Measurements from ENCODE around the gene ARHGAP12.

The ARHGAP12 gene

DNA sequence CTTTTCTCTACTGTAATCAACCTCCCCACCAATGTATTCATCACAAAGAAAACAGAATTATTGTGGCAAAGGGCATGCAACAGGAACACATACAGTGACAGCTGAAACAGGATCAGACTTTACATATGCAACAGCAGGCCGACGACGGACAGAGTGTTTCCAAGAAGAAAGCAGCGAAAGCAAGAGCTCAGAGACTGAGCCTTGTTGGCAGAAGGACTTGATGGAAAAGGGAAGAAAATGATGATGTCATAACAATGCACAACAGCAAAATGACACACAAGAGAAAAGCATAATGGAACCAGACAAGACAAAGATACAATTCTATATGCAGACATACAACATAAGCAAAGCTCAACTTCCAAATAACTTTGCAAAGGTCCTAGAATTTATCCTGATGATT, 106.5 kb downstream of the ARHGAP12 start:
- DNase-seq (ENCODE audit: low spot score) = no peak

DNA sequence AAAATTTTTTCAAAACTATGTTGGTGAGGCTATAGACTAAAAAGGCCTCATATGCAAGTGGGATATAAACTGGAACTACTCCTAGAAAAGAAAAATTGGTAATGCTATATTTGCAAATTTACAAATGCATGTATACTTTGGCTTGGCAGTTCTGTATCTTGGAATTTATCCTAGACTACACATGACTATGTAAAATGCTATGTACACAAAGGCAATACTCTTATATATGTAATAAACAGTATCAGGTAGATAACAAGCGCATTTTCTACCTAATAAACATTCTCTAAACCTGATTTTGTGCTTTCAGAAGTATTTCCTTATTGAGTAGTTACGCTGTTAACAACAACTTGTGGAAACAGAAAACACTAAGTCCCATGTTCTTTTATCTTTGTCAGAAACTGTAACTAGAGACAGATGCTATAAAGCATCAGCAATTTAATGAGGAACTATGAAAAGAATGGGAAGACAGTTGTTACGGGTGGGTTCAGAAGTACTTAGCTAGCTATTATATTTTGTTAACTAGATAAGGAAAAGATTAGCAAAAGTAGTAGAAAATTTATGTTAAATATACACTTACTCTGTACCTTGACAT, 107.8 kb downstream of the ARHGAP12 start:
- no peak for DNase-seq (ENCODE audit: low spot score)

DNA sequence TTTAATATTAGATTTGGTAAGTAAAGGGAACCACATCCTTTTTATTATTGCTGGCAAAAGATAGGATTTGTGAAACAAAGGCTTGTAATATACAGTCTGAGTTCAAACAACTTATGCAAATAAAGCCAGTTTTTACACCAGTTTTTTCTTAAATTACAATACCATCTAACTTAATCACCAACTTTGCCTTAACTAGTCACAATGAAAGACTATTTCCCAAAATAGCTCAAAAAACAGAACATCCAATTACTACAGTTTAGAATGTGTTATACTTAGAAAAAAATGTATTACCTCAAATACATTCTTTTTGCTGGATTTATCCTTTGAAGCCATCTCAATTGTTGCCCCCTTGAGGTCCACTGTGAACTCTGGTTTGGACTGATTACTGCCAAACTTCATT, 108.5 kb downstream of the ARHGAP12 start:
- DNase-seq (ENCODE audit: low spot score) = no peak

DNA sequence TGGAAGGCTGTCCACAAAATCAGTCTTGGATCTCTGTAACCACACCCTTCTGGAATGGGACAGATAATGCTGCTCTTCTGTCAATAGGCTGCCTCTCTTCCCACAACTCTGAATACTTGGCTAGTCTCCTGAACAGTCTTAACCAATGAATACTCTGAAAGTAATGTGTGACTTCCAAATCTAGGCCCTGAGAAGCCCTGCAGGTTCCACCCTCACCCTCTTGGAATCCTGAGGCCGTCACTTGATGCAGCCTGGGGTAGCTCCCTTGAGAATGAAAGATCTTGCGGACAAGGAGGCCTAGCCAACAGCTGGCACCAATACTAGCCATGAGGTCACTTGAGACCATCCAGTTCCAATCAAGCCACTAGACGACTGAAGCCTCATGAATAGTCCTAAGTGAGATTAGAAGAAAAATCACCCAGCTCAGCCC, 109.2 kb downstream of the ARHGAP12 start:
- peak; percentile 85 for DNase-seq (ENCODE audit: low spot score)

DNA sequence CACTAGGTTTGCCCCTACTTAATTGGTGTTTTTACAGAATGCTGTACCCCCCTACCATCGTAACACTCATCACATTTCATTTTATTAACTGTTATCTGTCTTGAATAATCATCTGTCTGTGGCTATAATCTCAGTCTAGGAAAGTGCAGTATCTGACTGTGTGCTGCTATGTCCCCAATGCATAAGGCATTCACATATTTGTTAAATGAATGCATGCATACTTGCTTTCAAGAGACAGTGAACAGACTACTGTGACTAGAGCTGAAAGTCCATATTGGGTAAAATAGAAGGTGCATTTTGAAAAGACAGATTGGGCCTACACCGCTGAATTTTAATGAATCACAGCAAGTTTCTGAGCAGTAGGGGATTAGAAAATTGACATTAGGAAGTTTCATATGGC, 112.3 kb downstream of the ARHGAP12 start:
- peak; percentile 51 for DNase-seq (ENCODE audit: low spot score)

DNA sequence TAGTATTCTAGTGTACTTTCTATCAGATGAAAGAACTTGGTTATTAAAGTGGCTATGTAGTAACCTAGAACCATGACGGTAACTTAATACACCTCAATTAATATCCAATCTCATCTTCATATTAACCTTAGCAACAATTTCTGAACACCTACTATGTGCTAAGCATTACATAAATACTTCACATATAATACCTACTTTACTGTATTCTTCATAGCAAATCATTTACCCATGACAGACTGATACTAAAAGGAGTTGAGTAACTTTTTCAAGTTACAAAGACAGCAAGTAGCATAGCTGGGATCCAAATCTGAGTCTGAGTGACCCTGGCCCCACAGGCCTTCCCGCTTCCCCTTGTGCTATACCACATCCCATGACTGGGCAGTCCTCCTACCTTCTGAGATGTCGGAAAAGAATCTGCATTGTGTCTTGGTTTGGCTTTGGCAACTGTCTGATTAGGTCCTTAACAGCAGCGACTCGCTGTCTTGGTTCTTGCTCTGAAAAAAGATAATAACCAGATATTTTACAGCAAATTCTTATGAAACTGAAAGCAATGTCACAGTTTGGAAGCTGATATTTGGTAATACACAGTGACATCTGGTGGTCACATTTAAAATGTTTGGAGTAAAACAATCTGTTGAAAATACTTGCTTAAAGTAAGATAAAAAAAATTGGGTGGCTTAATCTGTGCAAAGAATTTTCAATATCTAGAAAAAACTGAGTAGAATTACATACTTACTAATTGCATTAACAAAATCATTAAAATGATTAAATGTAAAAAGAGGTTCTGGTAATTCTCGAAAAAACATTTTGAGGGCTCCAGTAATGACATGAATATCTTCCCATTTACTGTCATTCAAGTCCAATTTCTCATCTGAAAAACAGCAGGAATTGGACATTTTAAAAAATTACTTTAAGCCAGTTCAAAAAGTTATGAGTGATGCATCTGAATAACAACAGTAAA, 120.1 kb downstream of the ARHGAP12 start:
- peak; percentile 48 for DNase-seq (ENCODE audit: low spot score)

DNA sequence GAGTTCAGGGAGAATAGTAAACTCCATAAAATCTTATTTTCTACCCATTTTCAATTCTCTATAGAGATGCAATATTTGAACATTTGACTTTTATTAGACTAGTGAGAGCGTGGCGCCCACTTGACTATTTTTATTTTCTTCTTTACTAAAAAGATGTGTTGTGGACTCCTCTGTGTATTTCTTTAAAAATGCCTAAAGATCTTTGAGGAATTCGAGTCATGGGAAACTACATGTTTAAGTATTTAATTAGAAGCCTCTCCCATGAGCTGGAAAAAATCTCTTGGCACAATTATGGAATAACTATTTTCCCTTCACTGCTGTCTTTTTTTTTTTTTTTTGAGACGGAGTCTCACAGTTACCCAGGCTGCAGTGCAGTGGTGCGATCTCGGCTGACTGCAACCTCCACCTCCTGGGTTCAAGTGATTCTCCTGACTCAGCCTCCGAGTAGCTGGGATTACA, 124.2 kb downstream of the ARHGAP12 start:
- peak; percentile 24 for DNase-seq (ENCODE audit: low spot score)

DNA sequence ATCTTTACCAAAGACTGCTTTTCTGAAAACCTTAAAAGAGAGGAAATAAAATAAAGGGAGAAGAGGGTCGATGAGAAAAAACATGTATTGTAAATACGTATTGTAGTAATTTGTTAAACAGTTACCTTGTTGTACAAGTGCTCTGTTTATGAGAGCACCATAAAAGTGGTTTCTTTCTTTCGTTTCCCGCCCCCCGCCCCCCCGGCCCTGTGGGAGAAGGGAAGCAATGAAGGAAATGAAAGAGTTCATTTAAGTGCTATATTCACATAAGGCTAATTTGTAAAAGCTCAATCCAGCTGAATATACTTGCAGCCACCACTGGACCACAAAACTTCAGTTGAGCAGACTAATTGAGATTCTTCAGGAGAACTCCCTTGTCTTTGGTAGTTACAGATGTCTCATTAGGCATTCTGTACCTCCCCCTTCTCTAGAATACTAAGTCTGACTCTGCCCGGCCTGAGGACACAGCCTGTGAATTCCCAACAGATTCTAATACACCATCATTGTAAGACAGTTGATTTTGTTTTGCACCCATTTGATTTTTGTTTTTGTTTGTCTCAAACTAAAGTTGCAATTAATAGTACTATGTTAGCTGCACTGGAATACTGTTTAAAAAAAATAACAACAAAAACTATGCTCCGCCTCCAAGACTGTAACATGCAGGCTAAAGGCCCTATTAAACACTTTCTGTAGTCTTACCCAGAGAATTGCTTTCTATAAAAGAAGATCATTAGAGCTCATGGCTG, 124.9 kb downstream of the ARHGAP12 start:
- peak; percentile 40 for DNase-seq (ENCODE audit: low spot score)

DNA sequence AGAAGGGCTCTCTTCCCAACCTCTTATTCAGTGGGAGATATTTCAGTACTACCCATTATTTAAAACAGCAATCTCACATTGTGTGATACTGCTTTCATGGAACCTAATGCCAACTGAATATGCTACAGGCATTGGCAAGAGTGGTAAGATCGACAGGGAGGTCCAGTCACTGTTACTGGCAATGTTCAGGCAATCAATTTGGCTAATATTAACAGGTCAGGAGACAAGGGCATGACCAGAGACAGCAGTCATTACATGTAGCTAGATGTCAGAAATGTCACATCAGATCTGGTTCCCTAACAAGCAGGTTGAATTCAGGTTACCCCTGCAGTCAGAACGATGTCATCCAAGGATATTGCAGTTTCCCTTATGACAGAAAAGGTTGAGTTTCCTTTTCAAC, 129.4 kb downstream of the ARHGAP12 start:
- DNase-seq (ENCODE audit: low spot score) = no peak

DNA sequence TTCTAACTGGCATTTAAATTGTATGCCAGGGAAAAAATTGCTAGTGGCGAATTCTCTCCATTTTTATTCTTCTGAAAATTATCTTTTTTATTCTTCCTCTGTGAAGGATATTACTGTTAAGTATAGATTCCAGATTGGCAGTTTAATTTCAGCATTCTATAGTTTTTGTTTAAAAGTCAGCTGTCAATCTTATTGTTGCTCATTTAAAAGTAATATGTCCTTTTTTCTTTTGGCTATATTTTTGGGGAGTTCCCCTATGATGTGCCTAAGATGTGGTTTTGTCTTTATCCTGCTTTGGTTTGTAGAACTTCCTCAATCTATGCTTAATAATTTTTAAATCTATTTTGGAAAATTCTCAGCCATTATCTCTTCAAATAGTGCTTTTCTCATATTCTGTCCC, 135.9 kb downstream of the ARHGAP12 start:
- DNase-seq (ENCODE audit: low spot score) = no peak

DNA sequence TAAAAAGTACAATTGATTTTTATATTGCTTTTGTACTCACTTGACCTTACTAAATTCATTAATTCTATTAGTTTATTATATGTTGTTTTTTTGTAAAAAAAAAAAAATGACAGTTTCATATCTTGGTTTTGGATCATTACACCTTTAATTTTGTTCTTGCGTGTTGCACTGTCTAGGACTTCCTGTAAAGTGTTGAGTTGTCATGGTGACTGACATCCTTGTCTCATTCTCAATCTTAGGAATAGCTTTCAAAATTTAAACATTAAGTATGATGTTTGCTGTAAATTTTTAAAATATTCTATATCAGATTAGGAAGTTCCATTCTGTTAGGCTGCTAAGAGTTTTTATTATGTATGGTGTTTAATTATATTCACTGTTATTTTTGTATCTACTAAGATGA, 139.1 kb downstream of the ARHGAP12 start:
- no peak for DNase-seq (ENCODE audit: low spot score)

DNA sequence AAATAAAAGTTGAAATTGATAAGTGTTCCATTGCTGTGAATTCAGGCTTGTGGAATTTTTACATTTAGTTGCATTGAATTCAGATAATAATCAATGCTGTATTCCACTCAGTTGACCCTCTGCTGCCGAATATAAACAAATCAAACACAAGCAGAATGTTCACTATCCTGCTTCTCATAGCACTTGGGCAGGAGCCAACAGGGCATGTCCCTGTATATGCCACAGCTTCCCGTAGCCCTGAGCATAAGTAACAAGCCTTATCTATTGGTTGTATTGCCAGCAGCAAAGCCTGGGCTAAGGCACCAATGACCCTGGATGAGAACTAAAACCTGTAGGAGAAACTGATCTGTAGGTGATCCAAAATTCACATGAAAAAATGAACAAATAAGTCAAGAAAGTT, 145.9 kb downstream of the ARHGAP12 start:
- no peak for DNase-seq (ENCODE audit: low spot score)

DNA sequence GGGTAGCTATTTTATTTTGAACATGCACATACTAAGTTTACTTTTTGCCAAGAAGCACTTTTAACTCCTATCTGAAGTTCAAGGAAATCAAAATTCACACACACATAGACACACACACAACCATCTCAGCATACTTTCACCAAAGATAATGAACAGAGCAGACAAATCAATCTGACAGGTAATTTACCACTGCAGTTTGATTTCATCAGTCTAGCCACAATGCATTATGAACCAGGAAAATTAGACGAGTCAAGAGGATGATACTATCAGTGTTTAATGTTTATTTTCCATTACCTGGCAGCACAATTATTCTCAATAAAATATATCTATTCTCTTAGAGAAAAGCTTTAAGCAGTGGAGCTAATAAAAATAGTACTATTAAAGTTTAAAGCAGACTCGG, 147.9 kb downstream of the ARHGAP12 start:
- DNase-seq (ENCODE audit: low spot score) = no peak

DNA sequence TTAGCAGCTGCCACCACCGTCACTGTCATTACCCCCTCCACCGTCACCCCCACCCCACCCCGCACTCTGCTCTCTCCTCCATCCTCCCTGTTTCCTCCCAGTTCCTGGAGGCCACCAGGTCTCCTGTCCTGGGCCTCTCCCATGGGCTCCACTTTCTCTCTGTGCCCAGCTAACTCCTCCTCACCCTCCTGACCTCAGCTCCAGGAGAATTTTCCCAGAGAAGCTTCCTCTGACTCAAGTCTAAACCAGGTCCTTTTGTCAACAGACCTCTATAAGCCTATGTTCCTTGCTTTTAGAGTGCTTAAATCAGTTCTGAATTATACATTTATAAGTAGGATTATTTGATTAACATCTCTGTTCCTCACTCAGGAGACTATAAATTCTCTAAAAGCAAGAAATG, 150.0 kb downstream of the ARHGAP12 start:
- DNase-seq (ENCODE audit: low spot score) = peak; percentile 11

DNA sequence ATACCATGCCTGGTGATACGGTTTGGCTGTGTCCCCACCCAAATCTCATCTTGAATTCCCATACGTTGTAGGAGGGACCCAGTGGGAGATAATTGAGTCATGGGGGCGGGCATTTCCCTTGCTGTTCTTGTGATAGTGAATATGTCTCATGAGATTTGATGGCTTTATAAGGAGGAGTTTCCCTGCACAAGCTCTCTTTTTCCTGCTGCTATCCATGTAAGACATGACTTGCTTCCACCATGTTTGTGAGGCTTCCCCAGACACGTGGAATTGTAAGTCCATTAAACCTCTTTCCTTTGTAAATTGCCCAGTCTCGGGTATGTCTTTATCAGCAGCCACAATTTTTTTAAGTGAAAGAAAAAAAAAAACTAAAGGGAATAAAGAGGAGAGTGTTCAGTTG, 152.5 kb downstream of the ARHGAP12 start:
- DNase-seq (ENCODE audit: low spot score) = no peak

DNA sequence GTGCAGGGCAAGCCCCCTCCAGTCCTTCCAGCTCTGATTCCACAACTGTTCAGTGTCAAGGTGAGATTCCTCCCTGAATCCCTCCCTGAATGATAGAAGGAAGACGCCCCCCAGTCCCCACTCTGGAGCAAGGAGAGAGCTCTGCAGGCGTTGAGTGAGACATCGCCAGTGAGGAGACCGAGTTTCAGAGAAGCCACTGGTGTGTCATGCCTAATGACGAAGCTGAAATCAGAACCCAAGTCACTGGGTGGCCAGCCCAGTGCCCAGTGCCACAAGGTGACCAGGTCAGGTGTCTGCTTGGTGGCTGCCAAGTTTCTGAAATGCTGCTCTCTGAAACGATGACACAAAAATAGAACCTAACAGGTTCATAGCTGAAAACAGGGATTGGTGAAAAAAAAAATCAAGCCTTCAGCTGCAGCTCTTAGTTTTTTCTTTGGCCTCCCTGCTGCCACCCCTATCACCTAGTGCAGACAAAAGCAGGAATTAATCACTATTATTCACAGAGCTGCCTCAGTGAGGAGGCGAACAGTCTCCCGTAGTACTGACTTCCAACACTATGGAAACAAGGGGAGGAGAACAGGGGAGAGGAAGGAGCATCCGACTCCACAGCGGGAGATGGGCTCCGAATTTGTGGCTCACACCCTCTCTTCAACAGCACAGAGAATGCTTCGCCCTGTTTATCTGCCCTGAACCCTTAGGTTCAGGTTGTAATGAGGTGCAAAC, 153.5 kb downstream of the ARHGAP12 start:
- DNase-seq (ENCODE audit: low spot score) = no peak

DNA sequence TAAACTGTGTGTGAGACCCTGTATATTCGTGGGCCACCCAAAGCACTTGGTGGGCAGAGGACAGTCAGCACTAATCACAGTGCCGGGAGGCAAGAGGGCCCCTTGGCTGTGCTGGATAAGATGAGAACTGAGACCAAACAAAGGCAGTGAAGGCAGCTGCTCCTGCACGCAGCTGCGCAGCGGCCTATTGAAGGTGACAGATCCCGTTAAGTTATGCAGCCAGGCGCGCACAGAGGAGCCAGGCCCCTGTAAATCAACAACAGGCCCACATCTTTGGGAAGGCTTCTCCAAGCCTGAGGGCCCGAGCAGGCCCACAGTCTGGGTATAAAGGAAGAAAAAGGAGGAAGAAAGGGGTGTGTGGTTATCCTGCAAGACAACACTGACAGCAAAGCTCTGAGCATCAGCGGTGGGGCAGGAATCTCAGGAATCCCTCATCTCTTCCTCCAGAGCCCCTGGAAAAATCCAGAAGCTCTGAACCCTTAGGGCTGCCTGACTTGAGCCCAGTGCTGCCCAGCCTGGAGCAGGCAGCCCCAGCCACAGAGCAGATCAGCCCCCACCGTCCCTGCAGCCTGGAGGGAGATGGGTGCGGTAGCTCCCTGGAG, 154.2 kb downstream of the ARHGAP12 start:
- no peak for DNase-seq (ENCODE audit: low spot score)

DNA sequence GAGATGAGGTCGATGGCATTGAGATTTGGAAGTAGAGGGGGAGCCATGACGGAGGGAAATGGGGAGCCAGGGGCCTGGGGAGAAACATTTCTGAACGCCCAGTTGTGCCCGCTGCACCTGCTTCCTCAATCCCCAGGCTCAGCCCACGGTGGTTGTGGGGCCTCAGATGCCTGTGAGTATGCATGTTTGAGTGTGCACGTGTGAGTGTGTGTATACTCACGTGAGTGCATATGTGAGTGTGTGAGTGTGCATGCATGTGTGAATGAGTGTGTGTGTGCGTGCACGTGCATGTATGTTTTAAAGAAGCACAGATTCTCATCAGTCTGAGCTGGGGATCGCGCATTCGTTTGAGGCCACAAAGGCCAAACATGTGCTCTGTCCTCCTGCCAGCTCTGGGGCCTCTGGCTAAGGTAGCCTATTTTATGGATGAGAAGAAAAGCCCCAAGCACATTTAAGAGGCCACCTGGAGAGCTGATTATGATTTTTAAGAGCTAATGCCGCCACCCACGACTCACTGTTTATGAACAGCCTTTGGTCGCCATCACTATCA, 154.8 kb downstream of the ARHGAP12 start:
- DNase-seq (ENCODE audit: low spot score) = no peak

DNA sequence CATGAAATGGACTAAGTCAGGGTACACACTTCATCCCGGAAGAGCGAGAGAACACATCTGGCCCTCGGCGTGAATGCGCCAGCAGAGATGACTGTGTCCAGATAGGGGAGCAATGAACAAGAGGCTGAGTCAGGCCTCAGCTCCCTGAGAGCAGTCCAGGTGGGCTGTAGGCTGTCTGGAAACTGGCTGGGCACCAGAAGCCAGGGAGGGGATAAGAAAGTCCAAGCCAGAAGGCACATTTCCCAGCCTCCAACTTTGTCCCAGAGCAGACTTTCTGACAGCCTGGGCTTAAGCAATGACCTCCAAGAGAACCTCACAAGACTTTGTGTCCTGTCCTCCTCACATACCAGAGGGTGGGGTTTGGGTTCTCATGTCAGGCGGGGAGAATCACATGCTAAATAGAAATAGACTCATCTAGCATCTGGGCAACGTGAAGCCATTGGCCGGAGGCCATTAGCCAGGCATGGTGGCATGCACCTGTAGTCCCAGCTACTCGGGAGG, 157.2 kb downstream of the ARHGAP12 start:
- peak; percentile 74 for DNase-seq (ENCODE audit: low spot score)

DNA sequence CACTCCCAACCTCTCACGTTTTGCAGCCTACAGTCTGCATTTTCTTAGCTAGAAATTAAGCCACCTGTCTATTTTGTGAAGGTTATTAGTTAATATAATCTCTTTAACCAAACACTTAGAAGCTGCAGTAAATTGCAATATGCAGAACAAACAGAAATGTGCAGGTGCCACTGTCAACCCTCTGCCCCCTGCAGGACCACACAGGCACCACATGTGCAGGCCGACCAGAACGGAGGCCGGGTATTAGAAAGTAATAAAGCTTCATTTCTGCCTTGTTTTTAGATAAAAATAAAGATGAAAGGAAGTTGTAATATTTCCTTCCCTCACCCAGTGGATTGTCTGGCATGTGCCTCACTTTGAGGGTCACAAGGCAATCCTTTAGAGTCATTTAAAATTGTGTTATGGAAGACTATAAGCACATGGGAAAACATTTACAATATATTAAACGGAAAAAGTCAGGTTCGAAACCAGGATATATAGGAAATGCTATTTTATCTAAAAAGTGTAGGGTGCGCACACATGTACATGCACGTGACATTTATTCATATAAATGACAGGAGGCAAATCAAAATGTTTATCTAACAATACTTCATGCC, 158.2 kb downstream of the ARHGAP12 start:
- DNase-seq (ENCODE audit: low spot score) = no peak

DNA sequence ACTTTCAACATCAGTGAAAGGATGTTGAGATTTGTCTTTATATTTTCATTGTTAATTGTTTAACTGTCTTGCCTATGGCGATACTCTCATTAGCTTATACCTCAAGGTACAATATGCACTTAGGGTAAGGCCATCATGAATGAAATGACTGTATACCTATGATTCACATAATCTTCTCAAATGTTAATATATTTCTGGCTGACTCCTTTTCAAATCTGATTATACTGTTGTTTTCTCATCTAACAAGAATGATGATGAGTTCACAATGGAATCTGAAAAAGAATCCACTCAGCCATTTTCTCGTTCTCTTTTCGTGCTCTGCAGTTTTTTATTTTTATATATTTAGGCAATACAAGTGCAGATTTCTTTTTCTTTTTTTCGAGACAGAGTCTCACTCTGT, 159.1 kb downstream of the ARHGAP12 start:
- peak; percentile 56 for DNase-seq (ENCODE audit: low spot score)

Data from AG08395 (cell line).